DMS114 treated with DMSO at 0.1 percent for 48 hours (cell line): ENCODE measurements around the gene MRTO4.
A peak's percentile ranks its signal among the peaks of the same experiment; 100 is the strongest.
"Not testable (repeated sequence)": the region's sequence is repeated elsewhere in the genome, so short reads cannot be mapped to it uniquely, and the experiment has no call there.

Experiments used
- DNase-seq: peaks from one replicate; lab custom pipeline; 2025; ENCODE audit not compliant: unreplicated experiment; lab: John Stamatoyannopoulos, UW

Gene MRTO4

DNA sequence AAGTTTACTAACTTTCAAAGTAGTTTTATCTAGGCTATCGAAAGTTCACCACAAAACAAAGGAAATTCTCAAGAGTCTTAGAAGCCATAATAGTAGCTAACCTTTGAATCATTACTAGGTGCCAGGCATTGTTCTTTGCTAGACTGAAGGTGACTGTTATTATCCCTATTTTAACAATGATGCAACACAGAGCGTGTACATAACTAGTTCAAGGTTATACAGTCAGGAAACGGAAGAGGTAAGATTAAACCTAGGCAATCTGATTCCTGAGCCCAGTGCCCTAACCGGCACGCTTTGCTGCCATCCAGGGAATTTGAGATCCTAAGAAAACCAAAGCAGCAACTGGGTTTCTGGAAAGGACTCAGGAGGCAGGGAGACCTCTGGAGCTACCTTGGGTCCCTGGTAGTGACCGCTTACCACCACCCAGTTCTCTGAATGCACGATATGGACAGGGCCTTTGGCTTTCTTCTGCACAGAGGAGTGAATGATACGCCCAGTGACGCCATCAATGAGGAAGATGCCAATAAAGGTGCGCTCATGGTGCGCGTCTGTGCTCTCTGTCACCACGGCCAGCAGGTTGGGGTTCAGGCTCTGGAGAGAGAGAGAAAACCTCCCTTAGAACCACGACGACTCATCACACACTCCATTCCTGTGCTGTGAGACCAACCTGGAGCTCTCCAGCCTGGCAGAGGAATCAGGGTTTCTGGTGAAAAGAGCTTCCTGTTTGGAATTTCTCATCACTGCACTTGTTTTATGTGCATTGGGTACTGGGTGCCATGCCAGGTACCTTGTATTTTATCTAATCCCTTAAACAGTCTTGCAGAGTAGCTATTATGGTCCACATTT is 28.4 kb upstream of the MRTO4 start:
- DNase-seq: no peak

DNA sequence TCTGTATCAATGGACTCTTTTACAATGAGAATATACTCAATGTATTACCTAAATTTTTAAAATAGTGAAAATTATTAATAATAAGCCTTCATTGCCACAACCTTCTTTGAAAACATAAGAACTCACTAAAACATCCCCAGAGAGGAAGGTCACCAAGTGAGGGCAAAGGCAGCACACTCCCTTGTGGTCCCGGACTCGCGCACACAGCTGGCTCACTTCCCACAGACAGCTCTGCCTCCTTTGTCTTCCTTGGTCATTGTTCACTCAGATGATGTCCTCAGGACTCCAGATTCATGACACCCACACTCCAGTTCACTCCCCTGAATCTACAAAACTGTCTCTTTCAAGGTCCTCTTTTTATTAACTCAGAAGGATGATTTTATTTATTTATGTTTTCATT is 22.4 kb upstream of the MRTO4 start:
- DNase-seq: no peak

DNA sequence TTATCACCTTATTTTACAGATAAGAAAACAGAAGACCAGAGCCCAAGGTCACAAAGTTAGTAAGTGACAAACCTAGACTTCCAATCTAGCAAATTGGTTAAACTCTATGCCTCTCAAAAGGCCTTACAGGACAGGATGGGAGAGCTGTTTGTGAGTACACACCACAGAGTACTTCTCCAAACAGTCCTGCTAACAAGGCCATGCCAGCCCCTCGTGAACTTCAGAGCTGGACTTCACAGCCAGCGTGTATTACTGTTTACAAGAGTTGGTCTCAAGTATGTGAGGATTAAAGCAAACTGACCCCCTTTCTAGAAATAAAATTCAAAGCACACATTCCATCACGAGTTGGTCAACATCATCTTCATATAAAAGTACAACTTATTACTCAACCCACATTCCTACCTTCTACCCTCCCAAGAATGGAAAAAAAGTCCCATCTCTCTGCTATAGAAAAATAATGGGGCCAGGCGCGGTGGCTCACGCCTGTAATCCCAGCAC is 21.7 kb upstream of the MRTO4 start:
- no peak for DNase-seq

DNA sequence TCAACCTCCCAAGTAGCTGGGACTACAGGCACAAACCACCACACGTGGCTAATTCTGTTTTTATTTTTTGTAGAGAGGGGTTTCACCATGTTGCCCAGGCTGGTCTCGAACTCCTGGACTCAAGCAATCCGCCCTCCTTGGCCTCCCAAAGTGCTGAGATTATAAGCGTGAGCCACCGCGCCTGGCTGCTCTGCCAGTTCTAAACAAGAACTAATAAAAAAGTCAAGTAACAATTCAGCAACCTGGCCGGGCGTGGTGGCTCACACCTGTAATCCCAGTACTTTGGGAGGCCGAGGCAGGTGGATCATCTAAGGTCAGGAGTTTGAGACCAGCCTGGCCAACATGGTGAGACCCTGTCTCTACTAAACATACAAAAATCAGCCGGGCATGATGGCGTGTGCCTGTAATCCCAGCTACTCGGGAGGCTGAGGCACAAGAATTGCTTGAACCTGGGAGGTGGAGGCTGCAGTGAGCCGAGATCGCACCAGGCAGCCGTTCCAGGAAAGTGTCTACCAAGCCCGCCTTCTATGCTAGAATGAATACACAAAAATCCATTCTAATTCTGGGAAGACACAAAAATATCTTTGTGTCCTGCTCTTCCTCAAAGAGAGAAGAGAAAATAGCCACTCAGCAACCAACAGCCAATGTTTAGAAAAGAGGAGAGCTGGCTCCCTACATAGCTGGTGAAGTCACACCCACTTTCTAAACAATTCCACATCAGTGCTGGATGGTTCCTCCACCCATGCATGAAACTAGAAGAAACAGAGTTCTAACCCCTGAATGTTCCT is 19.7 kb upstream of the MRTO4 start:
- DNase-seq: not testable (repeated sequence)

DNA sequence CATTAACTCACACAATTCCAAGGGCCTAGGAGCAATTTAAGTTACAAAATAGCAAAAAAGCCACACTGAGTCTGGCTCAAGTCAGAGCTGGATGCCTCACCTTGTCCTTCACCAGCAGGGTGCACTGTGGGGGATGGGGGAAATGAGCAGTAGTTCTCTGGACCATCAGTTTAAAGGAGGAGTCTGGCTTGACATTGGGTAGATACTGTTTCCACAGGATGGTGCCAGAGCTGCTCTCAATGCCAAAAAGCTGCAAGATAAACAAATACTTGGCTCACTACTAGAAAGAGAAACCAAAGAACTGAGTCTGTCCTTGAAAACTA is 19.1 kb upstream of the MRTO4 start:
- no peak for DNase-seq

DNA sequence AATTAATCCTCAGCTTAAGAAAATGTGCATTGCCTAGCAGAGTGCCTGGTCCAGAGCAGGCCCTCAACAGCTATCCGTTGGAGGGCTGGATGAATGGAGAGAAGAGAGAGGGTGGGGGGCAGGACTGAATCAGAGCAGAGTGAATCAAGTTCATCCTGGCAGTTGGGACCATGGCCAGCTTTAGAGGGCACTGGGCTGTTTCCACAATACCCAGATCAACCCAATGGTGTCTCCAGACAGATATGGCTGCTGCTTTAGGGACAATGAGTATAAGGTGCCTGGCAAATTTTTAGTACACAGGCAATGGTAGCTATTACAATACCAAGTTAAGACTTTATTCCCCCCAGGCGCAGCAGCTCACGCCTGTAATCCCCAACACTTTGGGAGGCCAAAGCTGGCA is 17.4 kb upstream of the MRTO4 start:
- DNase-seq: no peak

DNA sequence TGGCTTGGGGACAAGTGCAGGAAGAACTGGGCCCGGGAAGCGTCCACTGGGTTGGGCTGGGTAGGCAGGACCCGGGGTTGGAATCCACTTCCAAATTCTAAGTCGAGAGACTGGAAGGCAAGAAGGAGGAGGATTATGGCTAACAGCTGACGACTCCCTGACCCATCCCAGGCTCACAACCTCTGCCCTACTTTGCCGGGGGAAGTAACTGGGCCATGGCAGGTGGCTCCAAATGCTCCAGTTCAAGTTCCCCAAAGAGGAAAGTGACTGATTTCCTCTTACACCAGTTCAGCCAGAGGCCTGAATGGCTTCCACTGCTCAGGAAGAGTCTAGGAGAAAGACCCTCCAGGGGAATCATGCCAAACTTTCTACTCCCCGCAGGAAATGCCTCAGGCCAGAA is 11.7 kb upstream of the MRTO4 start:
- no peak for DNase-seq

DNA sequence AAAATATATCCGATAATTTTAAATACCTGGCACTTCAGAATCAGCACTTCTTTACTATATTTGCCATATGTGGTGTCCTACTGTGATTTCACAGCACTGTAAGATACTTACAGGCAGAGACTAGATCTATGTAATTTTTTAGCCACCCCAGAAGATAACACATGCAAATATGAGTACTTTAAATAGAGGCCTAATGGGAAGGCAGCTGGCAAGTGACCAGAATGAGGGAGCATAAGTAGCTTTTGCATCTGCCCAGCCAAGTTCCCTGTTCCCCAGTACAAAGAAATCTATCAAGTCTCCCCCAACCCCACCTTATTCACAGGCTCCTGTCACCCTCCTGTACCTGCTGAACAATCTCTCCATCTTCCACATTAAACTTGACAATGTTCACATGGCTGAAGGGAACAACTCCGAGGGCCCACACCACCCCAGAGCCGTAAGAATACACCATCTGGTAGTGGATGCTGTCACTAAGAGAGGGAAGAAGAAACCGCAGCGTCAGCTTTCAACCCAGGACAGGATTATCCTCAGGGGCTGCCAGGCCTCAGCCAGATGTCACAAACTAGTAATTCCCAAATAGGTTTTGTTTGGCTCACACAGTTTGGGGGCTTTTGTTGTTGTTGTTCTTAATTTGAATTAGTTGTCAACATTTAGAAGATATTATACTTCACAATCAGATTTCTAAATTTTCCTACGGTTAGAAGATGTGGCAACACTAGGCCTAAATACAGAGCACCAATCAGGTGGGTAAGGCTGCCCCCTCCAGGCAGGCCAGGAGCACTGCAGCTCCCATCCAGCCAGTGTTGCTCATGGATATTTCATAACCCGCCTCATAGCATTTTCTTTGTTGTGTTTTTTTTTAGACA is 10.7 kb upstream of the MRTO4 start:
- DNase-seq: peak; percentile 14

DNA sequence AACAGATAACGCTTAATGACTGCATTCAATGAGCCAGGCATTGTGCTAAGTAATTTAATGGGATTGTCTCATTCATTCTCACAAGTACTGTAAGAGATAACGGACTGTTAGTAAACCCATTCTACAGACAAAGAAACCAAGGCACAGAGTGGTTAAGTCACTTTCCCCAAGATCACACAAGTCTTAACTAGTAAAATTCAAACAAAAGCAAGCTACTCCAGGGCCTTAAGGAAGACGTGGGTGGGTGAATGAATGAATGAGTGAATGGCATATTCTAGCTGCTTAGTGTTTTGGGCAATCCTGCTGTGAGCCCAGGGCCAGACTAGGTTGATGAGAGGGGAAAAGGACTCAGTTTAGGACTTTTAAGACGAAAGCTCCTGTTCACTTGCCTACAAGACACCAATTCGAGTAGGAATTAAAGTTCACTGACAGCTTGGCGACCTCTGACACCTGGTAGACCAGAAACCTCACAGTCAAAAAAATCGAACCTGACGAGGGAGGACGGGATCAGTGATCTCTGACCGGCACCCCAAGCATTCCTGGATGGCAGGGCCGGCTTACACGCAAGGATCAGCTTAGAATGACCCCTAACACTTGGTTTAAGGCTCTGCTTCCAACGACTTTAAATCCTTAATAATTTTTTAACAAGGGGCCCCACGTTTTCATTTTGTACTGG is 838 bp upstream of the MRTO4 start:
- DNase-seq: no peak

DNA sequence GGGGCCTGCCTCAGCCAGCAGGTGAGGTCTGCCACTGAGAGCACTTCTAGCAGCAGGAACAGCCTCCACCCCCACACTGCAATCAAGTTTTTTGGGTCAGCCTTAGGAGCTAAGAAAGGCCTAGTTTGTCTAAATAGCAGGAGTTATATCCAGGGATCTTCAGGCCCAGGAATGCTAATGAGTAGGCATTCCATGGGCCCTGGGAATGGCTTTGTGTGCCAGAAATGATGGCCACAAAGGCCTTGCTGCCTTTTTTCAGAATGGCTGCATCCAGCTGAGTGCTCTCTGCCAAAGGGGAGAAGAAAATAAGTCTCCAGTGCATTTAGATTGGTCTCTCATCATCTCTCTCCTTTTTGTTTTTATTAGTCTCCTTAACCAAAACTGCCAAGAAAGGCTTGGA is 2.8 kb downstream of the MRTO4 start:
- DNase-seq: no peak

DNA sequence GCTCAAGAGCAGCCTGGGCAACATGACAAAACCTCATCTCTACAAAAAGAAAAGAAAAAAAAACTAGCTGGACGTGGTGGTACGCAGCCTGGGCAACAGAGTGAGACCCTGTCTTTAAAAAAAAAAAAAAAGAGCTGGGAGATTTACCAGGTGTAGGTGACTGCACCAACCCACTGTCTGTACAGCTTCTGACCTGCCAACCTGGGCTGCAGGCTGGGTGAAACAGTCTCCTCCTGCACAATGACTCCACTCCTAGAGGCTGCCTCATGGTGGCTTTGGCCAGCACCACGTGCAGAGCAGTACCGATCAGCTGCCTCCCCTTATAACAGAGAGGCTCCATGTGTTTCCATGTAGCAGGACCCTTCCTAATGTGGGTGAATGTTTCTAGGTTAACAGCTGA is 3.7 kb downstream of the MRTO4 start:
- DNase-seq: no peak

DNA sequence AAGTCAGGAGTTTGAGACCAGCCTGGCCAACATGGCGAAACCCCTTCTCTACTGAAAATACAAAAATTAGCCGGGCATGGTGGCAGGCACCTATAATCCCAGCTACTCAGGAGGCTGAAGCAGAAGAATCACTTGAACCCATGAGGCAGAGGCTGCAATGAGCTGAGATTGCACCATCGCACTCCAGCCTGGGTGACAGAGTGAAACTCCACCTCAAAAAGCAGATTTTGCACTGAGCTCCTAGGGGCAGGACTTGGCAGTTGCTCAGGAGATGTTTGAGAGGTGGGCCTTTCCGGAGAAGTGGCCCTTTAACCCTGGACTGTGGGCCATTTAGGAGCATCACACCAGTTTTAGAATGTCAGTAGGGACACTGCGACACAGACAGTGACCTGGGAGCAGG is 4.7 kb downstream of the MRTO4 start:
- not testable (repeated sequence) for DNase-seq

DNA sequence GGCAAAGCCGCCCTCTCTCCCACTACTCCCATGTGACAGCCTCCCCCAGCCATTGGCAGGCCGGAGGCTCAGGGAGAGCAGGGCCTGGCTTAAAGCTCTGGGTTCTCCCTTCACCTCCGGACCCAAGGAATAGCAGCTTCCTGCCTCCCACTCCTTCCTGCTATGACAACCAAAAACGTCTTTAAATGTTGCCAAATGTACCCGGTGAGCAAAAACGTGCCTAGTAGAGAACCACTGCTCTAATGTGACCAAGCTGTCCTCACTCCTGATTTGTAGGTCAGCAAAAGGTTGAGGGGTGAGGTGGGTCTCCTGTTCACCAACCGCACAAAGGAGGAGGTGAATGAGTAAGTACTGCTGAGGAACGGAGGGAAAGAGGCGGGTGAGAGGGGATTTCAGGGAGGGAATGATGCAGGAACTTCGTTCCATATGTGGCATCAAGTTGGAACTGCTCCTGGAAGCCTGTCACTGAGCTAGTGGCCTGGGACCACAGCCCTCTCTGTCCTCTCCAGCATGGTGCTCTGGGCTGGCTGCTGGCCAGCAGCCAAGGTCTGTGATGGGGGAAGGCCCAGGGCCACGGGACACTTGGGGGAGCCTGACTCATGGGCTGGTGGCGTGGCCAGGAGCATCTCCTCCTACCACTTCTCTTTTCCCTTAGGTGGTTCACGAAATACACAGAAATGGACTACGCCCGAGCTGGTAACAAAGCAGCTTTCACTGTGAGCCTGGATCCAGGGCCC is 5.7 kb downstream of the MRTO4 start:
- DNase-seq: no peak

DNA sequence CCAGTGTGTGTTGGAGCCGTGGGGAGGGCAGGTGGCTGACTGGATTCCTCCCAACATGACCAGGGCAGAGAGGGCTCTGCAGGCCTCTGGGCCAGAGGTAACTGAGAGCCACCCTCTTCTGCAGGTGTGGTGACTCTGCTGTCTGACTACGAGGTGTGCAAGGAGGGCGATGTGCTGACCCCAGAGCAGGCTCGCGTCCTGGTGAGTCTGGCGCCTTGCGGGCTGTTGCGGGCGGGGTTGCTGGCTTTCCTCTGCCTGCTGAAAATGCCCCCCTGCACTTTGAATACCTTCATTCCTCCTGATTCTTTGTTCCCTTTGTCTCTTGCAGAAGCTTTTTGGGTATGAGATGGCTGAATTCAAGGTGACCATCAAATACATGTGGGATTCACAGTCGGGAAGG is 6.7 kb downstream of the MRTO4 start:
- DNase-seq: no peak

DNA sequence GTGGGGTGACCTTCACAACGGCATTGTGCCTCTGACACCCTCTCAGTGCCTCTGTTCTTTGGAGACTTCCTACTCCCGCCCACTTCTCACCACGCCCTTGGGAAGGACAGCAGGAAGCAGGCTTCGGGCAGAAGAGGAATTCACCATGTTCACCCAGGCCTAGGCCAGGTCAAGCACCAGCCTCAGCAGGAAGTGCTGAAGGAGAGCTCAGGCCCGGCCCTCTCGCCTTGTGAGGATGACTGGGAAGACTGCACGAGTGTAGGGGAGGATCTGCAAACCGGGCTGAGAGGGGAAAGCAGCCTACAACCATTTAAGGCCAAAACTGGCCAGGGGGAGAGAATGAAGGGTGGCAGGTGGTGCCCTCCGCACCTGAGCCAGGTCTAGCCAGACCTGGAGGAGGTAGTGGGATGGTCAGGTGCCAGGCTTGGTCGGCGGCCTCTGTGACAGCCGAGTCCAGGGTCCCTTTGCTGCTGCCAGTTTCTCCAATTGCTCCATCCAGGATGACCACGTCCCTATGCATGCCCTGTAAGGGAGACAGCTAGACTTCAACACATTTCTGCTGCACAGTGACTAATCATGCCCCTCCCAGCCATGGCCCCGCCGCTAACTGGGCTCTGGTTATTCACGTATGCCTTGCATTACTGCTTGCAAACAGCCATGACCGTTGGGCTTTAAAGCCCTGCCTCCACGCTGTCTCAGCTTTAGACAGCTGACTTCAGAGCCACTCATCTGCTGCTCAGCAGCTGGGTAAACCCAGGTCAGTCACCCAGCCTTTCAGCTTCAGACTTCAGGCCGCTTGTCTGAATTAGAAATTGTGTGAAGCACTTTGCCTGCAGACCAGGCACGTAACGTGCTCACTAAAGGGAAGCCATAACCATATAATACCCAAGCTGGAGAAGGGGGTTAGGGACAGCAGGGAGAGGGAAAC is 8.9 kb downstream of the MRTO4 start:
- no peak for DNase-seq

DNA sequence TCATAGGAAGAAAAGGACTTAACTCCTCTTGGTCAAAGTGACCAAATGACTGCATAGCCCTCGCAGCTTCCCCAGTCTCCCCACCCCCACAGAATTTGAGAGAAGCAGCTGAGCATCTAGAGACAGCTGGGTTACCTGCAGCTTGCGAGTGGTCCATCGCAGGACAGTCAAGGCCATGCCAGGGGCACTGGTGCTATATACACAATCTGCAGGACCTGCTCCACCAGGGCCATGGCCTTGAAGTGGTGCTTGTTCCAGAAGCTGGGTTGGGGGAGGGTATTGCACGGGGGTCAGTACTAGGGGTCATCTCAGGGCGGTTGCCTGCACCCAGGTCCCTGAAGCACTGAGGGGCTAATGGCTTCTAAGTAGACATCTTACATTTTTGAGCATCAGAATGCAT is 10.4 kb downstream of the MRTO4 start:
- no peak for DNase-seq

DNA sequence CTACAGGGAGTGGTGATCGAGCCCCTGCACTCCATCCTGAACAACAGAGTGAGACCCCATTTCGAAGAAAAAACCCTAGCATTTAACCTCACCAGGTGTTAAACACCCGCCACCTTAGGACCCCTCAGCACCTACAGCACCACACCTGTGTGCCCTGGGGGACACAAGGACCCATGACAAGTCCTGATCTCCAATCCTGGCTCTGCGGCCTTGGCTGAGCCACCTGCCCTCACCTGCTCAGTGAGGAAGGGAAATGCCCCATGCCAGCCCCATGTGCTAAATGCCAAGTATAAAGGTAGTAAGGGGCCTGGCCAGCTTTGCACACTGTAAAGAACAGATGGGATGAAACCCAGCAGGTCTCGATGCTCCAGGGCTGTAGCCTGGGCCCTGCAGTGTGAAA is 11.1 kb downstream of the MRTO4 start:
- no peak for DNase-seq

DNA sequence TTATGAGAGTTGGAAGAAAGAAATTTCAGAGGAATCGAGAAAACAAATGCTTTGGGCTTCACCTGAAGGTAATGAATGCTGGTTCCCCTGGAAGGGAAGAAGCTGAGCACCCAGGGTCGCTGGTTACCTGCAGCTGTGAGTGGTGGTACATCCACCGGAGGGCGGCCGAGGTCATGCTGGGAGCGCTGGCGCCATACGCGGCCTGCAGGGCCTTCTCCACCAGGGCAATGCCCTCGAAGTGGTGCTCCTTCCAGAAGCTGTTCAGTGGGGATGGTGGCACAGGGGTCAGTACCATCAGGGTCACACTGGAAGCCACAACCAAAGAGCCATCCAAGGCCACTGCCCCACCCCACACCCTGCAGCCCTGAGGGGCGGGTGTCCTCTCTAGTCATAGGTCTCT is 16.8 kb downstream of the MRTO4 start:
- DNase-seq: no peak
